ENCODE data around the gene ADAM23.

ADAM23 gene

GRCh38 chr2:206627632-206628031 lies 184.3 kb downstream of the ADAM23 start:
- H3K27ac ChIP-seq: no peak overlapping the region
- TF ChIP-seq ZFX (IDR thresholded peaks at IDR 0.05): no peak
- no peak for TF ChIP-seq CTCF (conservative IDR thresholded peaks at IDR 0.05)

GRCh38 chr2:206631340-206631739 lies 188.0 kb downstream of the ADAM23 start:
- TF ChIP-seq ZFX (IDR thresholded peaks at IDR 0.05) (no peak), CTCF (conservative IDR thresholded peaks at IDR 0.05) (no peak)
- no peak overlapping the region for H3K27ac ChIP-seq

GRCh38 chr2:206635015-206635414 lies 191.7 kb downstream of the ADAM23 start:
- no peak for TF ChIP-seq CTCF (conservative IDR thresholded peaks at IDR 0.05)
- no peak for TF ChIP-seq ZFX (IDR thresholded peaks at IDR 0.05)
- no peak overlapping the region for H3K27ac ChIP-seq

- TF ChIP-seq CTCF (conservative IDR thresholded peaks at IDR 0.05): no peak
- TF ChIP-seq ZFX (IDR thresholded peaks at IDR 0.05): no peak
Observed at GRCh38 chr2:206639636-206640035, 196.3 kb downstream of the ADAM23 start.

DNA sequence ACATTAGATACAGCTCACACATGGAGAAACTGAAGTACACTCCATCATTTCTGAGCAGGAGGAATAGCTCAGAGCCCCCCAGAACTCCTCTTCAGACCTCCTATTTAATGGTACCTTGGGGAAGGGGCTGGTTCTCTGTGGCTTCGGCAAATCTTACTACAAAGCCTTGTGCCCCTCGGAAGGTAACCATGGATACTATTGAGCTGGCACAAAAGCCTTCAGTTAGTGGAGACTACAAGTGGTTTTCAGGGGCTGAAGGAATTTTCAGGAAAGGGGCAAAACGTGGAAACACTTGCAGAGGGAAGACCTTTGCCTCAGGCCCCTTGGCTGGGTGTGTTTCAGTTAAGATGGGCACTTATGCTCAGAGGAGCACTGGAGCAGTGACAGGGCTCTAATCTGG lies 197.9 kb downstream of the ADAM23 start:
- no peak overlapping the region for H3K27ac ChIP-seq
- TF ChIP-seq CTCF (conservative IDR thresholded peaks at IDR 0.05): no peak
- no peak for TF ChIP-seq ZFX (IDR thresholded peaks at IDR 0.05)

More at GRCh38 chr2:206639636-206640035, 196.3 kb downstream of the ADAM23 start:
- no peak overlapping the region for H3K27ac ChIP-seq

- TF ChIP-seq ZFX (IDR thresholded peaks at IDR 0.05): no peak
- no peak for TF ChIP-seq CTCF (conservative IDR thresholded peaks at IDR 0.05)
- H3K27ac ChIP-seq: no peak within 1 kb of the TSS
Observed at GRCh38 chr2:206642075-206643025, 199.0 kb downstream of the ADAM23 start, which contains the start of gene FAM237A. FAM237A (plus strand) TSS chr2:206642487; CDS start chr2:206644237, 1,750 bp downstream.

DNA sequence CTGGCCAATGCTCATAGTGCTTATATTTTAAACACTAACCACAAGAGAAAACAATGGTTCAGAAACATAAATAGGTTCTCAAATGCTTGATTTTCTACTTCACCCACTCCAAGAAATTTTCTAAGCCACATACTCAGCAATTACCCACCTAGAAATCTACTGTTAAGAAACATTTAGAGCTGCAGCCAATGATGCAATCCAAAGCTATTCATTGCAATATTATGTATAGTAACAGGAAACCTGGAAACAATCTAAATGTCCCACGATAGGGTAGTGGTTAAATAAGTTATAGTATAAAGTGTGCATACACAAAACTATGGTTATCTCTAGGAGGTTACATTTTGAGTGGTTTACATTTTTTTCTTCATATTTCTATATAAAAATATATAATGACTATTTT lies 204.7 kb downstream of the ADAM23 start:
- H3K27ac ChIP-seq: no peak overlapping the region
- no peak for TF ChIP-seq ZFX (IDR thresholded peaks at IDR 0.05)
- TF ChIP-seq CTCF (conservative IDR thresholded peaks at IDR 0.05): no peak
